Activated naive CD8-positive, alpha-beta T cell treated with anti-CD3 and anti-CD28 coated beads, Interleukin-2, amount 50 U/mL, for 24 hours (primary cell): ENCODE measurements around the gene BMP6.

Experiments
- ATAC-seq: fragments of 150-1000 bp; cut with Tn5 transposase; one replicate; pipeline ENCODE4 v1.10.0; 2021
- DNase-seq: peaks from one replicate; pipeline ENCODE4 v3.0.0; 2021
- H3K27ac Mint-ChIP-seq: one replicate; pipeline ENCODE4 v1.8.0; 2021; ENCODE audit warnings: mild to moderate bottlenecking, mixed read lengths
- H3K27me3 Mint-ChIP-seq: one replicate; pipeline ENCODE4 v1.8.0; 2021; ENCODE audit warnings: mixed read lengths
- H3K36me3 Mint-ChIP-seq: one replicate; pipeline ENCODE4 v1.8.0; 2021; ENCODE audit warnings: low read depth, mixed read lengths
- H3K4me1 Mint-ChIP-seq: one replicate; pipeline ENCODE4 v1.8.0; 2021; ENCODE audit warnings: mixed read lengths
- H3K4me3 Mint-ChIP-seq: one replicate; pipeline ENCODE4 v1.8.0; 2021; ENCODE audit warnings: mild to moderate bottlenecking, moderate library complexity, mixed read lengths
- H3K9me3 Mint-ChIP-seq: one replicate; pipeline ENCODE4 v1.8.0; 2021; ENCODE audit warnings: mixed read lengths

BMP6 gene

GRCh38 chr6:7697820-7698623 is 27.9 kb upstream of the BMP6 start:
- no peaks in the 10 kb centered on the region for H3K9me3 Mint-ChIP-seq
- no peaks in the 10 kb centered on the region for H3K36me3 Mint-ChIP-seq
- ATAC-seq = peak; percentile 70

DNA sequence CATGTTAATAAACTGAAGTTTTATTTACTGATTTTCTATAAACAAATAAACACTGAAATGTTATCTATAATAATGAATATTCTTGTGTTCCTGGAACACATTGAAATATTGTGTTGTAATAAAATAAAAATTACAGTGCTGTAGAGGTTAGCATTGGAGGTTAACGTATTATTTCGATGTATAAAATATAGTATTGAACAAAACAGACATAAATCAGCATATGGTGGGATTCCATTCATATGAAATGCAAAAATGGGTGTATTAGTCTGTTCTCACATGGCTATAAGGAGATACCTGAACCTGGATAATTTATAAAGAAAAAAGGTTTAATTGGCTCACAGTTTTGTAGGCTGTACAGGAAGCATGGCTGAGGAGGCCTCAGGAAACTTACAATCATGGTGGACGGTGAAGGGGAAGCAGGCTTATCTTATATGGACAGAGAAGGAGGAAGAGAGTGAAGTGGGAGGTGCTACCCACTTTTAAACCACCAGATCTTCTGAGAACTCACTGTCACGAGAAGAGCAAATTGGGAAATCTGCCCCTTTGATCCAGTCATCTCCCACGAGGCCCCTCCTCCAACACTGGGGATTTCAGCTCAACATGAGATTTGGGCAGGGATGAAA is 24.6 kb upstream of the BMP6 start:
- Mint-ChIP-seq H3K27ac (no peak overlapping the region), H3K9me3 (no peaks in the 10 kb centered on the region), H3K4me3 (no peak overlapping the region), H3K27me3 (peaks cover 8% of the 10 kb centered on the region), H3K4me1 (peaks cover 15% of the 10 kb centered on the region), H3K36me3 (no peaks in the 10 kb centered on the region)
- no peak for DNase-seq
- ATAC-seq = no peak

More at GRCh38 chr6:7697820-7698623, 27.9 kb upstream of the BMP6 start:
- H3K27me3 Mint-ChIP-seq = peaks cover 2% of the 10 kb centered on the region
- peaks cover 15% of the 10 kb centered on the region for H3K4me1 Mint-ChIP-seq
- peak overlapping the region; percentile 77 for H3K27ac Mint-ChIP-seq
- DNase-seq = peak; percentile 6
- H3K4me3 Mint-ChIP-seq = no peak overlapping the region

DNA sequence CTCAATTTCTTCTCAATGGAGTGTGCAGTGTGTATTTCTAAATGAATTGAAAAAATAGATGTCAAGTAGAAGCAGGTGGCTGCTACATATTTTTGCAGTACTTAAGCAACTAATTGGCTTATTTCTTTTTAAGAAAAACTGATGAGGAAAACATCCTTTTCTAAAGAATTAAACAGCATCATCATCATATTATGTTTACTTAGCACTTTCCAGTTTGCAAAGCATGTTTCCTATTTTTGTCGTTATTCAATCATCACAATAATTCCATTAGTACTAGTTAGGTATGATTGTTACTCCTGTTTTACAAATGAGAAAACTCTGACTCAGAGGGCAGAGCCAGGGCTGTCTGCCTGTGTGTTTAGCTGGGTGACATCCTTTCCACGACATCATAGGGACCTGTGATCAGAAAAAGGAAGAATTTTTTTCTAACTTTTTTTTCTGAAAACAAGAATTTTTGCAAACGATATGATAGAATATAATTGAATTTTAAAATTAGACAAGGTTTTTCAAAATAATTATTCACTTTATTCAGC is 22.7 kb upstream of the BMP6 start:
- H3K36me3 Mint-ChIP-seq = no peaks in the 10 kb centered on the region
- no peaks in the 10 kb centered on the region for H3K9me3 Mint-ChIP-seq
- no peak for ATAC-seq
- H3K4me3 Mint-ChIP-seq = no peak overlapping the region
- H3K27me3 Mint-ChIP-seq = peaks cover 5% of the 10 kb centered on the region
- no peak overlapping the region for H3K27ac Mint-ChIP-seq
- DNase-seq = no peak
- H3K4me1 Mint-ChIP-seq = peaks cover 4% of the 10 kb centered on the region

- ATAC-seq (no peak), DNase-seq (no peak)
- H3K36me3 Mint-ChIP-seq = no peaks in the 10 kb centered on the region
- H3K9me3 Mint-ChIP-seq = no peaks in the 10 kb centered on the region
- no peak overlapping the region for H3K27ac Mint-ChIP-seq
- H3K4me3 Mint-ChIP-seq = no peak overlapping the region
- peaks cover 5% of the 10 kb centered on the region for H3K27me3 Mint-ChIP-seq
- no peaks in the 10 kb centered on the region for H3K4me1 Mint-ChIP-seq
Measured at GRCh38 chr6:7705483-7705882, 20.4 kb upstream of the BMP6 start.

GRCh38 chr6:7706269-7706668 is 19.6 kb upstream of the BMP6 start:
- DNase-seq (no peak), ATAC-seq (no peak)
- H3K36me3 Mint-ChIP-seq = no peaks in the 10 kb centered on the region

GRCh38 chr6:7707787-7708186 is 18.1 kb upstream of the BMP6 start:
- no peaks in the 10 kb centered on the region for H3K36me3 Mint-ChIP-seq
- H3K9me3 Mint-ChIP-seq = no peaks in the 10 kb centered on the region
- no peaks in the 10 kb centered on the region for H3K4me1 Mint-ChIP-seq
- ATAC-seq (no peak), DNase-seq (no peak)
- H3K4me3 Mint-ChIP-seq = no peak overlapping the region
- H3K27ac Mint-ChIP-seq = no peak overlapping the region
- H3K27me3 Mint-ChIP-seq = peaks cover 8% of the 10 kb centered on the region

More at GRCh38 chr6:7706269-7706668, 19.6 kb upstream of the BMP6 start:
- peaks cover 5% of the 10 kb centered on the region for H3K27me3 Mint-ChIP-seq
- H3K4me1 Mint-ChIP-seq = no peaks in the 10 kb centered on the region
- no peak overlapping the region for H3K4me3 Mint-ChIP-seq
- no peak overlapping the region for H3K27ac Mint-ChIP-seq
- no peaks in the 10 kb centered on the region for H3K9me3 Mint-ChIP-seq

- Mint-ChIP-seq H3K9me3 (peaks cover 12% of the 10 kb centered on the region), H3K4me1 (peaks cover 2% of the 10 kb centered on the region), H3K4me3 (no peak overlapping the region), H3K27ac (no peak overlapping the region), H3K27me3 (peaks cover 43% of the 10 kb centered on the region), H3K36me3 (no peaks in the 10 kb centered on the region)
- ATAC-seq (no peak), DNase-seq (no peak)
Measured at GRCh38 chr6:7719364-7719850, 6.5 kb upstream of the BMP6 start.

DNA sequence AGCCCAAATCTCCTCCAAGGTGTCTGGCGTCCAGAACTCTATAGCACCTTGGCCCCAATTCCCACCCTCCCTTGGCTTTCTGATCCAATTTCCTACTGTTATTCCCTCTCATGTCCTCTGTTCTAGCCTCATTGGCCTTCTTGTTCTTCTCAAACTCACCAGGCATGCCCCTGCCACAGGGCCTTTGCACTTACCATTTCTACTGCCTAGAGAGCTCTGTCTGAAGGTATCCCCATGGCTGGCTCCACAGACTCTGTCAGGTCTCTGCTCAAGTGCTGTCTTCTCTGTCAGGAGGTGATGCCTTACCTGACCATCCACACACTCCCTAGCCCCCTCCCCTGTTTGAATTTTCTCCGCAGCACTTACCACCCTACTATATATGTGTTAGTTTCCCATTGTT is 5.6 kb upstream of the BMP6 start:
- peaks cover 45% of the 10 kb centered on the region for H3K27me3 Mint-ChIP-seq
- ATAC-seq (no peak), DNase-seq (no peak)
- H3K9me3 Mint-ChIP-seq = peaks cover 12% of the 10 kb centered on the region
- no peak overlapping the region for H3K4me3 Mint-ChIP-seq
- H3K4me1 Mint-ChIP-seq = peaks cover 2% of the 10 kb centered on the region
- H3K36me3 Mint-ChIP-seq = no peaks in the 10 kb centered on the region
- no peak overlapping the region for H3K27ac Mint-ChIP-seq

DNA sequence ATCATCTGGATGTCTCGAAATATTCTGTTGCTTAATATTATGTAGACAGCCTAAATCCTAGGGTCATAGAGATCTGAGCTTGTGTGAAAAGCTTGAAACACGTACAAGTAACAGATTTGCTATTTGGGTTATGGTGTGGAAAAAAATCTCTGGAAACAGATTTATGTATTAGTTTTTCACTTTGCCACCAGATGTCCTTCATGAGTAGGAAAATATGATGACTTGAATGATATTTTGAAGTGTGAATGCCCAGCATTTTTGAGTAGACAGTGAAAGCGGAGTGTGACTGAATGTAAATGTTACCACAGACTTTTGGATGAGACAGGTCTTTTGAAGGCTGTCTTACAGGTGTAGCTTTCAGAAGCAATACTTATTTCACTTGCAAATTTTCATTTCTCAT is 4.2 kb upstream of the BMP6 start:
- Mint-ChIP-seq H3K36me3 (no peaks in the 10 kb centered on the region), H3K27me3 (peaks cover 51% of the 10 kb centered on the region), H3K4me3 (no peak overlapping the region), H3K27ac (no peak overlapping the region), H3K9me3 (peaks cover 1% of the 10 kb centered on the region), H3K4me1 (peaks cover 10% of the 10 kb centered on the region)
- DNase-seq (no peak), ATAC-seq (no peak)

DNA sequence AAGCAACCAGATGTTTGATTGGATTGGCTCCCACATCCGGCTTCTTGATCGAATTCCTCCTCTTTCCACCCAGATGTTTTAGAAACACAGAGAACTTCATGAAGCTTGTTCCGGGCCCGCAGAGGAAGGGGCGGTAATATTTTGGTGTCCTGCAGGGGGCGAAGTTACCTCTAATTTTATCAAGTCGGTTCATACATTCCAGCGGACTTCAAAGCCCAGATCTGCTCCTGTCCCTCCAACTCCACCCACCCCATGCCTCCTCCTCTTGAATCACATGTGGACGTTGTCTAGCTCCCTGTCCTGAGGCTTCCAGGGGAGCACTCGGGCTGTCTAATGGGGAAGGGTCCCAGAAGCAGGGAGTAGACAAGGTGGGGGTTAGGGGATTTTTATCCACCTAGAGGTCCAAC is 2.9 kb upstream of the BMP6 start:
- H3K9me3 Mint-ChIP-seq = no peaks in the 10 kb centered on the region
- ATAC-seq (no peak), DNase-seq (peak; percentile 75)
- peaks cover 15% of the 10 kb centered on the region for H3K4me1 Mint-ChIP-seq
- H3K36me3 Mint-ChIP-seq = no peaks in the 10 kb centered on the region
- H3K27me3 Mint-ChIP-seq = peaks cover 56% of the 10 kb centered on the region
- H3K27ac Mint-ChIP-seq = no peak overlapping the region
- H3K4me3 Mint-ChIP-seq = no peak overlapping the region

GRCh38 chr6:7723554-7723953 is 2.3 kb upstream of the BMP6 start:
- H3K27me3 Mint-ChIP-seq = peaks cover 61% of the 10 kb centered on the region

DNA sequence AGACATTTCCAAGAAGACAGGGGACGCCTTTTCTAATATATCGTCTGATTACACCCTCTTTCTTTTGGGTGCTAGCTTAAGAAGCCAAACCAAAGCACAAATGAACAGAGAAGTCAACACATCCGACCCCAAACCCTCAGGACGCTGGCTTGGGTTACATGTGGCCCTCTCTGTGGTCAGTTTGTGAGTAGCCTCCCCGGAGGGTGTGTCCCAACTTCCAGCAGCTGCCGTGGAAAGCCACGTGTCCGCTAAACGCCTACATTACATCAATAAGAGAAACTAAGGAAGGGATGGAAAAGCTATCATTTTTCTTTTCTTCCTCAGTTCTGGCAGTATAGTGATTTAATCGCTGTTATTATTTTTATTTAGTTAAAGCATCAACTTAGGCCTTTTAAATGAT is 487 bp upstream of the BMP6 start:
- no peak overlapping the region for H3K27ac Mint-ChIP-seq
- DNase-seq (no peak), ATAC-seq (no peak)
- H3K9me3 Mint-ChIP-seq = no peaks in the 10 kb centered on the region
- H3K4me3 Mint-ChIP-seq = peak overlapping the region; percentile 74
- peaks cover 21% of the 10 kb centered on the region for H3K4me1 Mint-ChIP-seq
- no peaks in the 10 kb centered on the region for H3K36me3 Mint-ChIP-seq
- peaks cover 76% of the 10 kb centered on the region for H3K27me3 Mint-ChIP-seq

More at GRCh38 chr6:7723554-7723953, 2.3 kb upstream of the BMP6 start:
- Mint-ChIP-seq H3K9me3 (no peaks in the 10 kb centered on the region), H3K27ac (no peak overlapping the region), H3K36me3 (no peaks in the 10 kb centered on the region), H3K4me3 (no peak overlapping the region), H3K4me1 (peaks cover 18% of the 10 kb centered on the region)
- ATAC-seq (no peak), DNase-seq (no peak)

- no peaks in the 10 kb centered on the region for H3K36me3 Mint-ChIP-seq
- no peaks in the 10 kb centered on the region for H3K9me3 Mint-ChIP-seq
- DNase-seq (peak; percentile 11), ATAC-seq (no peak)
- peaks cover 21% of the 10 kb centered on the region for H3K4me1 Mint-ChIP-seq
- peaks cover 76% of the 10 kb centered on the region for H3K27me3 Mint-ChIP-seq
- peak overlapping the region; percentile 74 for H3K4me3 Mint-ChIP-seq
- H3K27ac Mint-ChIP-seq = no peak overlapping the region
Measured at GRCh38 chr6:7726416-7727085, 652 bp downstream of the BMP6 start.

DNA sequence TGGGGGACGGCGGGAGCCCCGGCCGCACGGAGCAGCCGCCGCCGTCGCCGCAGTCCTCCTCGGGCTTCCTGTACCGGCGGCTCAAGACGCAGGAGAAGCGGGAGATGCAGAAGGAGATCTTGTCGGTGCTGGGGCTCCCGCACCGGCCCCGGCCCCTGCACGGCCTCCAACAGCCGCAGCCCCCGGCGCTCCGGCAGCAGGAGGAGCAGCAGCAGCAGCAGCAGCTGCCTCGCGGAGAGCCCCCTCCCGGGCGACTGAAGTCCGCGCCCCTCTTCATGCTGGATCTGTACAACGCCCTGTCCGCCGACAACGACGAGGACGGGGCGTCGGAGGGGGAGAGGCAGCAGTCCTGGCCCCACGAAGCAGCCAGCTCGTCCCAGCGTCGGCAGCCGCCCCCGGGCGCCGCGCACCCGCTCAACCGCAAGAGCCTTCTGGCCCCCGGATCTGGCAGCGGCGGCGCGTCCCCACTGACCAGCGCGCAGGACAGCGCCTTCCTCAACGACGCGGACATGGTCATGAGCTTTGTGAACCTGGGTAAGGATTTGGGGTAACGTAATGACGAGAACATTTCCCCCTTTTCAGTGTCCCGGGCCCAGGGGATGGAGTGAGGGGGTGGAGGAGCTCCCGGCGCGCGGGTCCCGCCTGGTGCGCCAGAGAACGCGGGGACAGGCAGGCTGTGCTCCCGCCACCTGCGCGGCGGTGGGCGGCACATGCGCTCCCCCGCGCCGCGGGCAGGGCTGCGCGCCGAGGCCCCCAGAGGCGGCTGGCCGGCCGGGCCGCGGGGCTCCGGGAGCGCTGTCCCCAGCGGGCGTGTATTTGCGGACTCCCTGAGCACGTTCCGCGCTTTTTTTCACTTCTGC is 1.4 kb downstream of the BMP6 start:
- H3K9me3 Mint-ChIP-seq = no peaks in the 10 kb centered on the region
- H3K27me3 Mint-ChIP-seq = peaks cover 76% of the 10 kb centered on the region
- DNase-seq (peak; percentile 7), ATAC-seq (no peak)
- peak overlapping the region; percentile 57 for H3K4me3 Mint-ChIP-seq
- no peak overlapping the region for H3K27ac Mint-ChIP-seq
- H3K4me1 Mint-ChIP-seq = peaks cover 19% of the 10 kb centered on the region
- no peaks in the 10 kb centered on the region for H3K36me3 Mint-ChIP-seq
